GM06990 (cell line): ENCODE data around the gene RTP4.

Experiments used
- DNase-seq: peaks from one replicate; pipeline ENCODE4 v3.0.0-alpha.2; 2011; ENCODE audit not compliant: insufficient read length; ENCODE audit errors: extremely low read depth
- H3K27me3 ChIP-seq: replicated peaks from 2 replicates; pipeline ENCODE4 v1.6.0; 2011; ENCODE audit warnings: low read length; ENCODE audit not compliant: control insufficient read depth, insufficient read depth
- H3K36me3 ChIP-seq: 2 replicates; pipeline ENCODE4 v1.5.1; 2011; ENCODE audit warnings: low read length; ENCODE audit not compliant: control insufficient read depth, insufficient read depth
- H3K4me3 ChIP-seq: replicated peaks from 2 replicates; pipeline ENCODE4 v1.5.1; 2011; ENCODE audit warnings: low read depth, mild to moderate bottlenecking, control low read depth, low read length
- CTCF ChIP-seq: IDR thresholded peaks from 2 replicates; pipeline ENCODE4 v1.5.1; 2011; ENCODE audit warnings: low read length, control low read depth, mild to moderate bottlenecking, inconsistent platforms; ENCODE audit not compliant: insufficient read depth, poor library complexity, severe bottlenecking

RTP4 gene

GRCh38 chr3:187340578-187340977, 27.6 kb upstream of the RTP4 start:
- Histone ChIP-seq H3K27me3 (no peaks in the 10 kb centered on the region; the same call in 1 of the 2 replicates), H3K36me3 (no peaks in the 10 kb centered on the region), H3K4me3 (no peak overlapping the region)
- DNase-seq = no peak
- TF ChIP-seq CTCF = no peak

GRCh38 chr3:187342255-187342654, 25.9 kb upstream of the RTP4 start:
- TF ChIP-seq CTCF = no peak
- Histone ChIP-seq H3K4me3 (no peak overlapping the region), H3K36me3 (no peaks in the 10 kb centered on the region), H3K27me3 (no peaks in the 10 kb centered on the region; the same call in 1 of the 2 replicates)
- DNase-seq = no peak

- no peak for TF ChIP-seq CTCF
- Histone ChIP-seq H3K4me3 (no peak overlapping the region), H3K27me3 (no peaks in the 10 kb centered on the region; the same call in 1 of the 2 replicates), H3K36me3 (no peaks in the 10 kb centered on the region)
- DNase-seq = no peak
Measured at GRCh38 chr3:187343670-187344069, 24.5 kb upstream of the RTP4 start.

DNA sequence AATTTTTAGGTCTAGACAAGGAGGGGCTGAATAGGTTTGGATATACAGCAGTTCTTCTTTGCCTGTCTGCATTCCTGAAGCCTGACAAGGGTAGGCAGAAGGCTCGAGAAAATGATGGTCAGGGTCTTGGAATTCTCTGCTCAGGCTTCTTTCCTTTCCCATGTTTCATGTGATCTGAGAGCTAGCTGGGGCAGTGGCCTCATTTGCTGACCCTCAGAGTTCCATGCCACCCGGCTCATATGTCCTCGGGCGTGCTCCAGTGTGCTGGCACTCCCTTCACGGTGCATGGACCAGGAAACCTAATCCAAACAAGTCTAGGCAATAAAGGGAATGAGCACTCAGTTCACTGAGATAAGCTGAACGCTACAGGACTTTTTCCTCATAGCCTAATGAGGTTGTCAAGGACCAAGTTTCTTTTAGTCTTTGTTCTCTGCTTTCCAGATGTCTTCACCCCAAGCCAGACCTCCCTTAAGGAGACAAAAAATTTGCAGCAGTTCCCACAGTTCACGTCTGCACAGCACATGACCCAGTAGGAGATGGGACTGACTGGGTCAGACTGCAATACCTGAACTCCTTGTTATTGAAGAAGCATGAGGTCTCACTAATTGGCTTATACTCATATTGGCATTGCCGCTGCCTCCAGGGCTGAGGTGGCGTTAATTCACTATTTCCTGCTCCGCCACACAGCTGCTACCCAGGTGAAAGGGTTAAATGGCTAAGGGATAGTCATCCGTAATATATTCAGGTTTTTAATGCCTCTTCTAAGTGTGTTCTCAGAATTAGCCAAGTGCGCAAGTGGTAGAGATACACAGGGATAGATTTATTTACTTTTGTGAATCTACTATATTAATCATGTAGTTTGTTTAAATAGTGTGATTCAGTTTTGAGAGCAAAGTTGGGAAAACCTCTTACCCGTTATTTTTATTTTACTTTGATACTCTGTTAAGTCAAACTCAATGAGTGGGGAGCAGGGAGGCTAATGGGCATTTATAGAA, 15.3 kb upstream of the RTP4 start:
- H3K4me3 ChIP-seq = no peak overlapping the region
- DNase-seq = no peak

DNA sequence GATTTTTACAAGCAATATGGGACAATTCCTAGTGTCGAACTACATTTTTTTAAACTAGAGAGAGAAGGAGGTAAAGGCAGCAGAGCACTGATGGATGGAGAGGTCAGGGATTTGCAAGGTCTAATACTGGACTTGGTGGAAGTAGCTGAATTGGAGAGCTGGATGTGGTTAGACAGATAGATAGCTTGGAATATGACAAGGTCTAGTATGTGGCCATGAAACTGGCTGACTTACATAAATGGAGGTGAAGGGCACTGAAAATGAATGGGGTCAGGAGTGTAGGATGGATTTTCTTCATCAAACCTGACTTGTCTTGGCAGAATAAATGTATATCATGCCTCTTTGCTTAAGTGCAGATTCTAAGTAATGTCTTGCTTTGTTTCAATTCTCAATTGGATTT, 10.1 kb upstream of the RTP4 start:
- Histone ChIP-seq H3K36me3 (no peaks in the 10 kb centered on the region), H3K27me3 (no peaks in the 10 kb centered on the region; the same call in 1 of the 2 replicates), H3K4me3 (no peak overlapping the region)
- no peak for TF ChIP-seq CTCF
- no peak for DNase-seq

More for the DNA sequence above, 15.3 kb upstream of the RTP4 start:
- Histone ChIP-seq H3K27me3 (no peaks in the 10 kb centered on the region; the same call in 1 of the 2 replicates), H3K36me3 (no peaks in the 10 kb centered on the region)
- no peak for TF ChIP-seq CTCF
